ENCODE results near the gene SUPV3L1. TPM values are rescaled to one million over a fixed set of nuclear protein-coding genes. Genes with fewer than 3 reads are reported as not detected.

The SUPV3L1 gene
- total RNA-seq, 1 experiment from 2014 or later = 47.8 TPM

GRCh38 chr10:69201045-69201444, 21.0 kb downstream of the SUPV3L1 start:
- Mint-ChIP-seq H3K27ac (ENCODE audit: unreplicated experiment) (no peak overlapping the region), H3K27me3 (ENCODE audit: unreplicated experiment) (no peaks in the 10 kb centered on the region), H3K4me3 (ENCODE audit: low read depth, unreplicated experiment) (no peak overlapping the region), H3K9me3 (ENCODE audit: low read depth, unreplicated experiment) (no peaks in the 10 kb centered on the region), H3K36me3 (ENCODE audit: insufficient read depth, unreplicated experiment) (peaks cover 31% of the 10 kb centered on the region), H3K4me1 (ENCODE audit: low read depth, unreplicated experiment) (no peaks in the 10 kb centered on the region)
- no peak for DNase-seq
- CTCF ChIA-PET = no interaction called here
- TF ChIP-seq CTCF (IDR thresholded peaks at IDR 0.05; ENCODE audit: unreplicated experiment) = no peak
- intact Hi-C loops (cut with micrococcal nuclease; ENCODE audit: unreplicated experiment) = no loop called here
- no TSS peak for BruUV-seq (replicated peaks)

- H3K4me3 Mint-ChIP-seq (ENCODE audit: low read depth, unreplicated experiment) = no peak overlapping the region
- CTCF ChIA-PET = interaction anchor here (0.7 kb wide), 1 partner anchor 263 kb away, joined by 4 read pairs; no protein-coding TSS in a partner anchor
- H3K9me3 Mint-ChIP-seq (ENCODE audit: low read depth, unreplicated experiment) = no peaks in the 10 kb centered on the region
- H3K36me3 Mint-ChIP-seq (ENCODE audit: insufficient read depth, unreplicated experiment) = peaks cover 38% of the 10 kb centered on the region
- BruUV-seq (replicated peaks) = no TSS peak
- TF ChIP-seq CTCF (IDR thresholded peaks at IDR 0.05; ENCODE audit: unreplicated experiment) = no peak
- DNase-seq = no peak
- intact Hi-C loops (cut with micrococcal nuclease; ENCODE audit: unreplicated experiment) = no loop called here
- H3K4me1 Mint-ChIP-seq (ENCODE audit: low read depth, unreplicated experiment) = no peaks in the 10 kb centered on the region
- H3K27ac Mint-ChIP-seq (ENCODE audit: unreplicated experiment) = no peak overlapping the region
- H3K27me3 Mint-ChIP-seq (ENCODE audit: unreplicated experiment) = no peaks in the 10 kb centered on the region
Measured at GRCh38 chr10:69202332-69202731, 22.3 kb downstream of the SUPV3L1 start.

GRCh38 chr10:69208761-69209160, 28.7 kb downstream of the SUPV3L1 start:
- Mint-ChIP-seq H3K4me1 (ENCODE audit: low read depth, unreplicated experiment) (peaks cover 22% of the 10 kb centered on the region), H3K9me3 (ENCODE audit: low read depth, unreplicated experiment) (no peaks in the 10 kb centered on the region), H3K4me3 (ENCODE audit: low read depth, unreplicated experiment) (no peak overlapping the region), H3K27me3 (ENCODE audit: unreplicated experiment) (no peaks in the 10 kb centered on the region), H3K27ac (ENCODE audit: unreplicated experiment) (no peak overlapping the region), H3K36me3 (ENCODE audit: insufficient read depth, unreplicated experiment) (peaks cover 36% of the 10 kb centered on the region)
- no peak for DNase-seq
- no peak for TF ChIP-seq CTCF (IDR thresholded peaks at IDR 0.05; ENCODE audit: unreplicated experiment)
- no TSS peak for BruUV-seq (replicated peaks)
- intact Hi-C loops (cut with micrococcal nuclease; ENCODE audit: unreplicated experiment) = no loop called here
- CTCF ChIA-PET = no interaction called here

GRCh38 chr10:69209787-69210484, 29.9 kb downstream of the SUPV3L1 start:
- no TSS peak for BruUV-seq (replicated peaks)

More at GRCh38 chr10:69209787-69210484, 29.9 kb downstream of the SUPV3L1 start:
- no peak for TF ChIP-seq CTCF (IDR thresholded peaks at IDR 0.05; ENCODE audit: unreplicated experiment)
- H3K36me3 Mint-ChIP-seq (ENCODE audit: insufficient read depth, unreplicated experiment) = peaks cover 26% of the 10 kb centered on the region
- H3K27ac Mint-ChIP-seq (ENCODE audit: unreplicated experiment) = no peak overlapping the region
- CTCF ChIA-PET = no interaction called here
- no peaks in the 10 kb centered on the region for H3K9me3 Mint-ChIP-seq (ENCODE audit: low read depth, unreplicated experiment)
- DNase-seq = no peak
- H3K27me3 Mint-ChIP-seq (ENCODE audit: unreplicated experiment) = no peaks in the 10 kb centered on the region
- H3K4me1 Mint-ChIP-seq (ENCODE audit: low read depth, unreplicated experiment) = peaks cover 33% of the 10 kb centered on the region
- intact Hi-C loops (cut with micrococcal nuclease; ENCODE audit: unreplicated experiment) = no loop called here
- no peak overlapping the region for H3K4me3 Mint-ChIP-seq (ENCODE audit: low read depth, unreplicated experiment)

Measured in Calu3 (cell line).